ENCODE measurements around the gene ATP5IF1.

ATP5IF1 gene

DNA sequence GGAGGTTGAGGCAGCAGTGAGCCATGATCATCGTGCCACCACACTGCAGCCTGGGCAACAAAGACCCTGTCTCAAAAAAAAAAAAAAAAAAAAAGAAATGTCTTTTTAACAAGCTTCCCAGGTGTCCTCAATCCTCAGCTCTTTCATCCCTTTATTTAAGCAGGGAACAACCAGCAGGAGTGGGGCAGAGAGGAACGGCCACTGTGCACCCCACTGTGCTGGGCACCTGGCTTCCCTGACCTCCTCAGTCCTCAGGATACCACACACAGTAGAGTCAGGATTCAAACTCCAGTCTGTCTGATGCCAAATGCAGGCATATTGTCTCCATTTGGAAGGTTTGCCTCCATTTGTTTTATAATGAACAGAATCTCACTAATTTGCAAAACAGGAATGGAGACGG, 39.6 kb upstream of the ATP5IF1 start:
- no peak for DNase-seq (ENCODE audit: low read depth)

DNA sequence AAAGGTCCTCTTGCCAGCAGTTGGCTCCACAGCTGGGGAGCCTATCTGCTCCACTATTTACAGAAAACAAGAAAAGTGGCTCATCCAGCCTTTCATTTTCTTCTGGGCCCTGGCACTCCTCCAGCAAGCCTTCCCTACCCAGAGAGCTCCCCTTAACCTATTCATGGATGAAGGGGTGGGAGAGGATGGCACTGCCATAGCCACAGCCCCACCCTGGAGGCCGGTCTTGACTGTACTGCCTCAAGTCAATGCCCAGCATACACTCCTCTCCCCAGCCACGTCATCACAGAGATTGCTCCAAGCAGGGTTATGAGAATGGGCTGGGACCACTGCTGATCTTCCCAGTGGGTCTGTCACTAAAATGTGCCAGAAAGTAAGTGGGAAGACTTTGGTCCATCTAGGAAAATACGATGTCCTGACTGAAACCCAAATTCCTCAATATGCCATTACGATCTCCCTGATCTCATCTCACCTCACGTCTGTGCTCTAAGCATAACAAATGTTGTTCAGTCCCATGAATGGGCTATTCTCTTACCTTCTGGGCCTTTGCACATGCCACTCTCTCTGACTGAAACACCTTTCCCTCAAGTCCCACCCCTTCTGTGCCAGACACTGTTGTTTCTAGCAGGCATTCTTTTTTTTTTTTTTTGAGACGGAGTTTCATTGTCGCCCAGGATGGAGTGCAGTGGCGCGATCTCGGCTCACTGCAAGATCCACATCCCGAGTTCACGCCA, 38.1 kb upstream of the ATP5IF1 start:
- in situ Hi-C loops (cut with HindIII; ENCODE audit: low sequenced_read_pairs): no loop called here
- no peak for DNase-seq (ENCODE audit: low read depth)
- TF ChIP-seq, protein P1, sequence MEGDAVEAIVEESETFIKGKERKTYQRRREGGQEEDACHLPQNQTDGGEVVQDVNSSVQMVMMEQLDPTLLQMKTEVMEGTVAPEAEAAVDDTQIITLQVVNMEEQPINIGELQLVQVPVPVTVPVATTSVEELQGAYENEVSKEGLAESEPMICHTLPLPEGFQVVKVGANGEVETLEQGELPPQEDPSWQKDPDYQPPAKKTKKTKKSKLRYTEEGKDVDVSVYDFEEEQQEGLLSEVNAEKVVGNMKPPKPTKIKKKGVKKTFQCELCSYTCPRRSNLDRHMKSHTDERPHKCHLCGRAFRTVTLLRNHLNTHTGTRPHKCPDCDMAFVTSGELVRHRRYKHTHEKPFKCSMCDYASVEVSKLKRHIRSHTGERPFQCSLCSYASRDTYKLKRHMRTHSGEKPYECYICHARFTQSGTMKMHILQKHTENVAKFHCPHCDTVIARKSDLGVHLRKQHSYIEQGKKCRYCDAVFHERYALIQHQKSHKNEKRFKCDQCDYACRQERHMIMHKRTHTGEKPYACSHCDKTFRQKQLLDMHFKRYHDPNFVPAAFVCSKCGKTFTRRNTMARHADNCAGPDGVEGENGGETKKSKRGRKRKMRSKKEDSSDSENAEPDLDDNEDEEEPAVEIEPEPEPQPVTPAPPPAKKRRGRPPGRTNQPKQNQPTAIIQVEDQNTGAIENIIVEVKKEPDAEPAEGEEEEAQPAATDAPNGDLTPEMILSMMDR (IDR thresholded peaks at IDR 0.05; ENCODE audit: low read depth, low read length, missing control alignments): no peak
- no peak overlapping the region for H3K4me3 ChIP-seq (ENCODE audit: low read depth, low read length)

More for the DNA sequence above, 39.6 kb upstream of the ATP5IF1 start:
- no peak overlapping the region for H3K4me3 ChIP-seq (ENCODE audit: low read depth, low read length)
- TF ChIP-seq, protein P1 (IDR thresholded peaks at IDR 0.05; ENCODE audit: low read depth, low read length, missing control alignments): no peak
- in situ Hi-C loops (cut with HindIII; ENCODE audit: low sequenced_read_pairs): no loop called here

DNA sequence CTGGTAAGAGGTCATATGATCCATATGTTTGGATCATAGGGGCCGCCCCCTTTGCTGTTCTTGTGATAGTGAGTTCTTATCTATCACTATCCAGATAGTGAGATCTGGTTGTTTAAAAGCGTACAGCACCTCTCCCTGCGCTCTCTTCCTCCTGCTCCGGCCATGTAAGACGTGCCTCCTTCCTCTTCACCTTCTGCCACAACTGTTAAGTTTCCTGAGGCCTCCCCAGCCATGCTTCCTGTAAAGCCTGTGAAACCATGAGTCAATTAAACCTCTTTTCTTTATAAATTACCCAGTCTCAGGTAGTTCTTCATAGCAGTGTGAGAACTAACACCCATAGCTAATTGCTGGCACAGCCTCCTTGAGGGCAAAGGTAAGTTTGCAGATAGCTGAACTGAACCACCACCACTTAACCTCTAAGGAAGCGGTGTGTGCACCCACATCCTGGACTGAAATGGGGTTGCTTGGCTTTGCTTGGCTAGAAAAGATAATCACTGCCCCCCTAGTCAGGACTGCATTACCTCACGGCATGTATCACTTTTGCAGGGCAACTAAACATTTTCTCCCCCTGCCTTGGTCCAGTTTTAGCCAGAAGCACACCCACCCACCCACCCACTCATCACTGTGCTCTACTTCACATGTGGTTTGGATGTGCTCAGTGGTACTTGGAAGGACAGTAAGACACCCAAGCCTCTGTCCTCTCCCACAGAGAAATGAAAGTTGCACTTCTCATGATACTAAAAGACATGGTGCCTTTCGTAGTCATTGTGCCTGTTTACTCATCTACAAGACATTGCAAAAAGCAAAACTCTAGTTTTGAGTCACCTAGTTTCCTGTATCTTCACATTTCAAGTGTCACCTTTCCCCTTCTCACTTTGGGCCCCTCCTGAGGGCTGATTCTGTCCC, 36.3 kb upstream of the ATP5IF1 start:
- in situ Hi-C loops (cut with HindIII; ENCODE audit: low sequenced_read_pairs): no loop called here
- DNase-seq (ENCODE audit: low read depth): no peak

DNA sequence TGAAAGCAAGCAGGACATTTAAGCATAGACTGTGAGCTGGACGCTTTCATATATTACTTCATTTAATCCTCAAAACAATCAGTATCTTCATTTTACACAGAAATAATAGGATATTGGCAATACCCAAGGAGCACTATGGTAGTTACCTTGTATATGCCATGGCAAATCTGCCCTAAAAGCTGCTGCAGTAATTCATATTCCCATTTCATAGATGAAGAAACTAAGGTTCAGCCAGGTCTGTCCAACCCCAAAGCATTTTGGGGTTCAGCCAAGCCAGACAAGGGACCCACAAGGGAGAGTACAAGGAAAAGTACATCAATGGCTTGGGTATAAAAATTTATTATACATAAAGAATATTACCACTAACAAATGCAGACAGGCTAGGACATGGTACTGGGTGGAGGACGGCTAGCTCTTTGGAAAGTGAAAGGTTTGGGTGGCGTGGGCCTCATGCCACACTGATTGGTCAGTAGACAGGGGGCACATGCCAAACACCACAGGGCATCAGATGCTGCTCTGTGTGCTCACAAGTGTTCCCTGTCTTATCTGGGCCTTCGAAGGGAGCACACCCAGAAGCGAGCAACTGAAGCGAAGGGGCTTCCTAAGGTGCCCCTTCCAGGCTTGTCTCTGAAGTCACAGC, 35.6 kb upstream of the ATP5IF1 start:
- H3K4me3 ChIP-seq (ENCODE audit: low read depth, low read length): no peak overlapping the region

More for the DNA sequence above, 36.3 kb upstream of the ATP5IF1 start:
- H3K4me3 ChIP-seq (ENCODE audit: low read depth, low read length): no peak overlapping the region
- TF ChIP-seq, protein P1 (IDR thresholded peaks at IDR 0.05; ENCODE audit: low read depth, low read length, missing control alignments): no peak

DNA sequence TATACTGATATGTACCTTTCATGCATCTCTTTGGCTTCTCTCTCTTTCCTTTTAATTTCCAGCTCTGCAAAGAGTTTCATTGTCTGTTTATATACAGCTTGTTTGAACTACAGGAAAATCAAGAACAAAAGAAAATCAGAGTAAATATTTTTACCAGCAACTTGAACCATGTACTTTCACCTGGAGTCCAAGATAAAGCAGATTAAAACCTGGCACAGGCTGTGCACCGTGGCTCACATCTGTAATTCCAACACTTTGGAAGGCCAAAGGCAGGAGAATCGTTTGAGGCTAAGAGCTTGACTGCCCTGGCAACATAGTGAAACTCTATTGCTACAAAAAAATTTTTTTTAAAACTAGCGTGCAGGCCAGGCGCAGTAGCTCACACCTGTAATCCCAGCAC, 30.7 kb upstream of the ATP5IF1 start:
- in situ Hi-C loops (cut with HindIII; ENCODE audit: low sequenced_read_pairs): no loop called here
- no peak for DNase-seq (ENCODE audit: low read depth)
- TF ChIP-seq, protein P1 (IDR thresholded peaks at IDR 0.05; ENCODE audit: low read depth, low read length, missing control alignments): no peak
- H3K4me3 ChIP-seq (ENCODE audit: low read depth, low read length): no peak overlapping the region

More for the DNA sequence above, 35.6 kb upstream of the ATP5IF1 start:
- TF ChIP-seq, protein P1 (IDR thresholded peaks at IDR 0.05; ENCODE audit: low read depth, low read length, missing control alignments): no peak
- DNase-seq (ENCODE audit: low read depth): no peak
- in situ Hi-C loops (cut with HindIII; ENCODE audit: low sequenced_read_pairs): no loop called here

DNA sequence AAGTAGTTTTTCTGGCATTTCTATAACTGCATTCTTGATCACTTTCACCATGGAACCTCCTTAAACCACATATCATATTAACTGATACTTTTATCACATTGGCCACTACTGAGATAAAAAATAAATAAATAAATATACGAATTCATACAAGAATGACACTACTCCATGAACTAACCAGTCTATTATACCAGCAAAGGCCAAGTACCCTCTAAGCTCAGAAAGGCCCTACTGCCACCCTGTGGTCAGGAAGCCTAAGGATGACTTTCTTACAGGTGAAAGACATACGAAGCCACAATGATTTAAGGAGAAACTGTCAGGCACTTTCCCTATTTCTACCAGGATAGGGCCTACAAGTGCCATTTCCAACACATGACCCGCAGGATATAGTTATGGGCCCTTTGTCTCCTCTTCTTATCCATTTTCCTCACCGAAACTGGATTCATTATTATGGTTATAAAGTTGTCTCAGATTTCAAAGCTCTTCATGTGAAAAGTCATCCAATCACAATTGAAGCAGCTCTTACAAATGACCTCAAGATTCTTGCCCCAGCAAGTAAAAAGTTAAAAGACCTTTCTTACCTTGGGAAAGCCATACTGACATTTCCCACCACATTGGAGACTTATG, 27.0 kb upstream of the ATP5IF1 start:
- in situ Hi-C loops (cut with HindIII; ENCODE audit: low sequenced_read_pairs): no loop called here
- TF ChIP-seq, protein P1 (IDR thresholded peaks at IDR 0.05; ENCODE audit: low read depth, low read length, missing control alignments): peak; percentile 81
- peak; percentile 54 for DNase-seq (ENCODE audit: low read depth)
- no peak overlapping the region for H3K4me3 ChIP-seq (ENCODE audit: low read depth, low read length)

All from astrocyte of the cerebellum (primary cell).